HL-60/S4 (cell line): Measurements from ENCODE around the gene C1orf53.
"Not testable (repeated sequence)": the region's sequence is repeated elsewhere in the genome, so short reads cannot be mapped to it uniquely, and the experiment has no call there.

Experiments used
- in situ Hi-C: fragments of 300-500 bp; cut with MboI; formaldehyde crosslinking; loops from 2 replicates; pipeline ENCODE4 v1.14.3; 2022; ENCODE audit warnings: low sequenced_read_pairs

C1orf53 gene

DNA sequence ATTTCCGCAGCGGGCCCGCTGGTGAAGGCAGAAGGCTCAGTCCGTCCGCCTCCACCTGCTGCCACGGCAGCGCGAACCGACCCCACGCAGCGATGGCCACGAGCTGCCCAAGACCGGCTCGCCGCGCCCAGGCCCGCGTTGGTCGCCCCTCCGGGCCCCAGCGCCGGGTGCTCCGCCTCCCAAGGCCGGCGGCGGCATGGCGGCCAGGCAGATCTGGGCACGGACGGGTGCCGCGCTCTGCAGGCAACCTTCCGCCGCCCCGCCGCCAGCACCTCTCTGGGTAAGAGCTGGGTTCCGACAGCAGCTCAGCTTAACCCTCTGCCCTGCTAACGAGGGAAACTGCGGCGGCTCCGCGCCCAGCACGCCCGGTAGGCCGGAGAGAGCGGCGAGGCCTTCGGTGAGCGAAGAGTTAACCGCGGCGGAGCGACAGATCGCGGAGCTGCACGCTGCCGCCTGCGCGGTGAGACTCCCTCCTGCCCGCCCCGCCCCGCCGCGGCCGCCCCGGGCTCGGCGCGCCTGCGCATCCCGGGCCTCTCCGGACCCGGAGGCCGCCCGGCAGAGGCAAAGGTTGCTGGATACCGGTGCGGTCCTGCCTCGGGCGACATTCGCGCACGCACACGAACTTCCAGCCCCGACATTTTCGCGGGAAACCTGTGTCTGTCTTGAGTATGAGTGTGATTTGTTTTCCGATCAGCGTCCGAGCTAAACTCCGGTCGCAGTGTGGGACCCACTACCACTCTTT lies at the start of gene C1orf53:
TSS of gene C1orf53 (plus strand) at position 177 of the 742 bp plus-strand sequence. CDS start at position 197, 20 bp downstream.
- in situ Hi-C loops, result loop anchor here (25.0 kb wide), 1 partner anchor 560 kb away; no protein-coding TSS in a partner anchor

DNA sequence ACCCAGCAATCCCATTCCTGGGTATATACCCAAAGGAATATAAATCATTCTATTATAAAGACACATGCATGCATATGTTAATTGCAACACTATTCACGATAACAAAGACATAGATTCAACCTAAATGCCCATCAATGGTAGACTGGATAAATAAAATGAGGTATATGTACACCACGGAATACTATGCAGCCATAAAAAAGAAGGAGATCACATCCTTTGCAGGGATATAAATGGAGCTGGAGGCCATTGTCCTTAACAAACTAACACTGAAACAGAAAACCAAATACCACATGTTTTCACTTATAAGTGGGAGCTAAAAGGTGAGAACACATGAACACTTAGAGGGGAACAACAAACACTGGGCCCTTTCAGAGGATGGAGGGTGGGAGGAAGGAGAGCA lies 46.7 kb upstream of the C1orf53 start:
- in situ Hi-C loops, result loop anchor here (25.0 kb wide), 1 partner anchor 243 kb away; no protein-coding TSS in a partner anchor

DNA sequence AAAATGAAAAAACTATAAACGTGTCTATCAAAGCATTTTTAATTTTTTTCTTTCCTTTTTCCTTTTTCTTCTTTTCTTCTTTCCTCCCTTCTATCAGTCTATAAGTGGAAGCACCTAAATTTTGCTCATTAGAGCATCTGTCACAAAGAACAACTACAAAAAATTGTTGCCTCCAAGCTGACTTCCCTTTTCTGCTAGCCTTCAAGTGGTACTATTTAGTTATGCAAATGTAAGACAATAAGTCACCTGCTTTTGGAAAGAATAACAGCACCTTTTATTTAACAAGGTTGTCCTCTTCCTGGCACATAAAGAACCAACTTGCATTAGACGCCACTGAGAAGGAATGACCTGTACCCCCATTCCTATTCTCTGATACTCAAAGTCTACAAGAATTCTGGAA lies 45.0 kb upstream of the C1orf53 start:
- in situ Hi-C loops, result loop anchor here (25.0 kb wide), 1 partner anchor 245 kb away; no protein-coding TSS in a partner anchor

DNA sequence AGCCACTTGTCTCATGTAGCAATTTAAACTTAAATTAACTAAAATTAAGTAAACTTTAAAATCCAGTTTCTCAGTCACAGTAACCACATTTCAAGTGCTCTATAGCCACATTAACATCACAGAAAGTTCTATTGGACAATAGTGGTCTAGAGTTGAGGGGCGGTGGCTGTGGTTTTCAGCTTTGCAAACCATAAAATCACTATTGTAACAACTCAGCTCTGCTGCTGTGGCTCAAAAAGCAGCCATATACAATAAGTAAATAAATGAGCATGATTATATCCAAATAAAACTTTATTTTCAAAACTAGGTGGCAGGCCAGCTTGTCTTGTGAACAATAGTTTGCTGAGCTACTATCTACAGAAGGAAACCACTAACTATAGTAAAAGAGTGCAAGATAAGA lies 43.4 kb upstream of the C1orf53 start:
- in situ Hi-C loops, result loop anchor here (25.0 kb wide), 1 partner anchor 247 kb away; no protein-coding TSS in a partner anchor

DNA sequence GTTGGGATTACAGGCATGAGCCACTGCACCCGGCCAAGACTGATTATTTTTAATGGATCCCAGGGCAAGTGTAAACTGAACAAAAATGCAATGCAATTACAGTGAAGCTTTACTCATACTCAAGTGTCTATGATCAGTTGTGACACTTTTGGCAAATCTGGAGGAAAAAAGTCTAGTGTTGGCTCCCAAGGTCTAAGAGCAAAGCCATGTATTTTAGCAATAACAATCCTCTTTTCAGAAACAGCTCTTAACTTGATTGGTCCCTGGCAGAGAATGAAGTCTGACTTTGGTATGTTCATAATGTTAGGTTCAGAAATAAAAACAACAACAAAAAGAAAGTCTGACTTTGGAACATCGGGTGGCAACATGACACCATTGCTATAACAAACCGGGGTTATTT lies 40.2 kb upstream of the C1orf53 start:
- in situ Hi-C loops, result loop anchor here (25.0 kb wide), 1 partner anchor 250 kb away; no protein-coding TSS in a partner anchor

DNA sequence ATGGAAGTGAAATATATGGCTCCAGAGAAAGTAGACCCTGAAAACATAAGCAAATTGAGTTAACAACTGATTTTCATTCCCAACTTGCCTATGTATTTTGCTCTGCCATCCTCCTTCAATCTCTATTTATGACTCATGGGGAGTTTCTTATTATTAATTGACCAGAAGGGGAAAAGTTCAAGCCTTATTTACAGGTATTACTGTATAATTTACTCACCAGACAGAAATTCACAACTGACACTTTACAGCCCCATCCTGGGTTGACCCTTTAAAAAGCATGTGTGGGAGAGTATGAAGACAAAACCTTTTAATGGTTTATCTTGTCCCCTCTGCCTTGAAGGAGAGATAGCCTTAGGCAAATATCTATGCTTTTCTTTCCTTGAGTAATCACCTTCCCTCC lies 39.8 kb upstream of the C1orf53 start:
- in situ Hi-C loops, result loop anchor here (25.0 kb wide), 1 partner anchor 250 kb away; no protein-coding TSS in a partner anchor

DNA sequence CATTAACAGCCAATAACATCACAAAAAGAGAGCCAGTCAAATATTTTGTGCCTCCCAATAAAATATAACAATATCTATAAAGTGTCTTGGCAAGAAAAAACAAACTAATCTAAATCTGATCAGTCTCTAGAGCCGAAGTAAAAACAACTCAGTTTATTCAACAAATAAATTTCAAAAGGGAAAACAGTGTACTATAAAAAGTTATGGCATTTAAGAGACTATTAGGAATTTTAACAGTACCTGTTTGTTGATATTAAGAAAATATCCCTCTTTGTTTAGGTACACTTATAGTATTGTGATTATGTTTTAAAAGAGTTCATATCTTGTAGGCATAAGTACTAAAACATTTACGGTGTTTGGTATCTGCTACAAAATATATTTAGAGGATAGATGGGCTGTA lies 36.6 kb upstream of the C1orf53 start:
- in situ Hi-C loops, result loop anchor here (25.0 kb wide), 1 partner anchor 254 kb away; no protein-coding TSS in a partner anchor

DNA sequence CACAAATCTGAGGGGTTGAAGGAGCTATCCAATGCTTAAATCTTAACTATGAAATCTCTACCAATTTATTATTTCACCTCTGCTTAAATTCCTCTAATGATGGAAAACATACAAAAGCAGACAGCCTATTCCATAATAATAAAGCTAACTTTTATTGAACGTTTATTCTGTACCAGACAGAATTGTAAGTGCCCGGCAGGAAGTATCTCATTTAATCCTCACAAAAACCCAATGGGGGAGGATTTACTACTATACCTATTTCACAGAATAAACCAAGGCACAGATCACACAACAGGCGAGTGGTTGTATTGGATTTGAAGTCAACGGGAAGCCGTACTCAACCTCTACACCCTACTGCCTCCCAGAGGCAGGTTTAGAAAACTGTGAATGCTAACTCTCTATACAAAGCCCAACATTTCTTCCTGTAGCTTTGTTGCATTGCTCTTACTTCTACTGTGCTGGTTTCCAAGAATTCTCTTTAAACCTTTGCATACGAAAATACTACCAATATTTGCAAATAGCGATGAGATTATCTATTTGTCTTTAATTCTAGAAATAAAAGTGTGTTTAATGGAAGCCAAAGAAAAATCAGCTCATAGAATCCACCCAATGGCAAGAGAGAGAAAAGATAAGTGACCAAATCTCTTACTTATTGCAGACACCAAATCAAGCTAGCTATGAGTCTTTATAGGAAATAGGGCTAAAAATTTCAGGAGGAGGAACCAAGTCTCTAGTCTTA lies 33.5 kb upstream of the C1orf53 start:
- in situ Hi-C loops, result loop anchor here (25.0 kb wide), 1 partner anchor 257 kb away; no protein-coding TSS in a partner anchor

DNA sequence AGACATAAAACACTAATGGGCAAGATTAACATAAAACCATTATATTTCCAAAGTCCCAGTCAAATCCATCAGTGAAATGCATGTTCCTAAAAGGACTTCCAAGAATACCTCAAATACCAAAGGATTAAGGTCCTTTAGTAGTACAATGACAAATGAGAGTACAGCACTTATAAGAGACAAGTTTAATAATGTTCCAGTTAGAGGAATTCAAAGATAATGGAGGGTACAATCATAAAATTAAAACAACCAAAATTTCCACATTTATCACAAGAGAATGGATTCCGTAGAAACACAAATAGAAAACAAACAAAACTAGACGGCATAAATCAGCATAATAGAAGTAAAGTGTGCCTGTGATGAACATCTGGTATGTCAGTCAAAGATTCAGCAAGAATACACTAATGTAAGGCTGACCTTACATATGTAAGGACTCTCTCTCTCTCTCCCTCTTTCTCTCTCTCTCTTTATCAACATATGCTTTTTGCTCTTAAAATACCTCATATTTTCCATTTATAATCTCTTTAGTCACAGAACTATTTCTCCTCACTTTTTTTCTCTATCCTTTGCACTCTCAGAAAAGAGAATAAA lies 32.8 kb upstream of the C1orf53 start:
- in situ Hi-C loops, result loop anchor here (25.0 kb wide), 1 partner anchor 257 kb away; no protein-coding TSS in a partner anchor

DNA sequence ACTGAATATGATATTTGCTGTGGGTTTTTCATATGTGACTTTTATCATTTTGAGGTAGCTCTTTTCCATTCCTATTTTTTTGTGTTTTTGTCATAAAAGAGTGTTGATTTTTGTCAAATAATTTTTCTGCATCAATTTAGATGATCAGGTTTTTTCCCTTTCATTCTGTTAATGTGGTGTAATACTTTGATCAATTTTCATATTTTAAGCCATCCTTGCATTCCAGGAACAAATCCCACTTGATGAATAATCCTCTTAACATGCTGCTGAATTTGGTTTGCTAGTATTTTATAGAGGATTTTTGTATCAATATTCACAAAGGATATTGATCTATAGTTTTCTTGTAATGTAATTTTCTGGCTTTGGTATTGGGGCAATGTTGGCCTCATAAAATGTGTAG lies 25.5 kb upstream of the C1orf53 start:
- in situ Hi-C loops, result no loop called here

DNA sequence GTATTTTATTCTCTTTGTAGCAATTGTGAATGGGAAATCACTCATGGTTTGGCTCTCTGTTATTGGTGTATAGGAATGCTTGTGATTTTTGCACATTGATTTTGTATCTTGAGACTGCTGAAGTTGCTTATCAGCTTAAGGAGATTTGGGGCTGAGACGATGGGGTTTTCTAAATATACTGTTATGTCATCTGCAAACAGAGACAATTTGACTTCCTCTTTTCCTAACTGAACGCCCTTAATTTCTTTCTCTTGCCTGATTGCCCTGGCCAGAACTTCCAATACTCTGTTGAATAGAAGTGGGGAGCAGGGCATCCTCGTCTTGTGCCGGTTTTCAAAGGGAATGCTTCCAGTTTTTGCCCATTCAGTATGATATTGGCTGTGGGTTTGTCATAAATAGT lies 22.0 kb upstream of the C1orf53 start:
- in situ Hi-C loops, result not testable (repeated sequence)

DNA sequence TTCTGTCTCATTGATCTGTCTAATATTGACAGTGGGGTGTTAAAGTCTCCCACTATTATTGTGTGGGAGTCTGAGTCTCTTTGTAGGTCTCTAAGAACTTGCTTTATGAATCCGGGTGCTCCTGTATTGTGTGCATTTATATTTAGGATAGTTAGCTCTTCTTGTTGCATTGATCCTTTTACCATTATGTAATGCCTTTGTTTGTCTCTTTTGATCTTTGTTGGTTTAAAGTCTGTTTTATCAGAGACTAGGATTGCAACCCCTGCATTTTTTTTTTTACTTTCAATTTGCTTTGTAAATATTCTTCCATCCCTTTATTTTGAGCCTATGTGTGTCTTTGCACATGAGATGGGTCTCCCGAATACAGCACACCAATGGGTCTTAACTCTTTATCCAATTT lies 20.2 kb upstream of the C1orf53 start:
- in situ Hi-C loops, result not testable (repeated sequence)

DNA sequence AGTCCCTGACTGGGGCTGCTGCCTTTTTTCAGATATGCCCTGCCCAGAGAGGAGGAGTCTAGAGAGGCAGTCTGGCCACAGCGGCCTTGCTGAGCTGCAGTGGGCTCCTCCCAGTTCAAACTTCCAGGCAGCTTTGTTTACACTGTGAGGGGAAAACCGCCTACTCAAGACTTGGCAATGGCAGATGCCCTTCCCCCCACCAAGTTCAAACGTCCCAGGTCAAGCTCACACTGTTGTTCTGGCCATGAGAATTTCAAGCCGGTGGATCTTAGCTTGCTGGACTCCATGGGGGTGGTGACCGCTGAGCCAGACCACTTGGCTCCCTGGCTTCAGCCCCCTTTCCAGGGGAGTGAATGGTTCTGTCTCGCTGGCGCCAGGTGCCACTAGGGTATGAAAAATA lies 18.3 kb upstream of the C1orf53 start:
- in situ Hi-C loops, result no loop called here

DNA sequence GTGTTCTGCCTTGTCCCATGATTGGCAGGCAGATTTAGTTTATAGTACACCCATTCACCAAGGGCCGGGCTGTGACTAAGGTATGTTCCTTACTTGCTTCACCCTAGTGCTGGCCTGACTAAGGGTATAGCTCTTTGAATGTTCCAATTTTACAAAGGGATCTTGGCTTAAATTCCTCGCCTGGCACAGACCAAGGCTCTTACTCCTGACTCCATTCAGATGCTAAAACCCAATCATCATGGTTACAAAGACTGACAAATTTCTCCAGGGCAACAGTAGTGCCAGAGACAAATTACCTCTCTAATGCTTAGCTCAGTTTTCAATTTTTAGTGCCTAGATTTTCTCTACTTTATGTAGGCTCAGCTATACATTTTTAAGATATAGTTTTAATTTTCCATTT lies 11.5 kb upstream of the C1orf53 start:
- in situ Hi-C loops, result no loop called here

DNA sequence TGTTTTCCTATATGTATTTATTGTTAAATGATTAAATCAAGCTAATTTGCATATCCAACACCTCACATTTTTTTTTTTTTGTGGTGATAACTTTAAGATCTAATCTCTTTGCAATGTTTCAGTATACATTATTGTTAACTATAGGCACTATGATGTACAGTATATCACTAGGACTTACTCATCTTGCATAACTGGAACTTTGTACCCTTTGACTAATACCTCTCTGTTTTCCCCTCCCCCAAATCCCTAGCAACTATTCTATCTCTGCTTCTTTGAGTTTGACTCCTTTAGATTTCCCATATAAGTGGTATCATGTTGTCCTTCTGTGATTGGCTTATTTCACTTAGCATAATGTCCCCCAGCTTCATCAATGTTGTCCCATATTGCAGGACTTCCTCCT lies 9.7 kb upstream of the C1orf53 start:
- in situ Hi-C loops, result no loop called here

DNA sequence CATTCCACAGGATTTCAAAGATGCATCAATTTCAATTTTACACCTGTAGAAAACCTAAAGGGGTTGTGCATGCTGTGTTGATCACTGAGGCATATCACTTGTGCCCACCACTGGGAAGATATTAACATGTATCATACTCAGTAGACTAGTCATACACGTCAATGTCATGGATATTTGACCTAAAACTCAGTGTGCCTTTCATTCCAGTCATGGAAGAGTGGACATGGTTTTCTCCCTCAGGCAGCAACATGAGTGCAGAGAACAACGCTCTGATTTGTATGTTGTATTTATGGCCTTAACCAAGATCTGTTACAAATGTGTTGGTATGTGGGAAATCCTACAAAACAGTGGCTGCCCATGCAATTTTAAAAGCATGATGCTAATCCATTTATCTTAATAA lies 6.1 kb upstream of the C1orf53 start:
- in situ Hi-C loops, result no loop called here

DNA sequence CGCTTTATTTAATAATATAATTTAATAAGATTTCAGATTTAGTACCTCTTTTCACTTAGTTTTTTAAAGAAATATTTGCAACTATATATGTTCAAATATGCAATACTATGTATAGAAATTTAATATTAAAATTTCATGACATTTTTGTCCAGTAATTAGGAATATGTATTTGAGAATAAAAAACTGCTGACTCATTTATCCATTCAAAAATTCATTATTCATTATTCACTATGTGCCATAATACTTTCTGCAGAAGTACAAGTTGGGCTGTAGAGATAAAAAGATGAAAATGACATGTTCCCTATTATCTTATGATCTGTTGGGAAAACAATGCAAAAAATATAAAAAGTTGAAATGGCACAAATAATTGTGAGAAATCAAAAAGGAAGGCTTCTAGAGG lies 3.4 kb upstream of the C1orf53 start:
- in situ Hi-C loops, result no loop called here

DNA sequence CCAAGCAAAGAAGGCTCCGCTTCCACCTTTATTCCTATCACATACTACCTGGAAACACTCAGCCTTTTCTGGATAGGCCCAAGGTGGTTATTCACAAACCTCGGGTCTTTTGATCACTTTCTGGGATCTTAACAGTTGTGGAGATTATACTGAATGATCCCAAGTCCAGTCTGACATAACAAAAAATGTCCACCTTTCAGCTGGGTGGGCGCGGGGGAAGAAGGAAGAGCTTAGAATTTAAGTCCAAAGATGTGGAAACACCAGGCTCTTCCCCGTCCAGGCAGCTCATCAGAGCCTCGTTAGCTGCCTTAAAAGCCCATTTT lies 338 bp upstream of the C1orf53 start:
- in situ Hi-C loops, result loop anchor here (25.0 kb wide), 1 partner anchor 560 kb away; no protein-coding TSS in a partner anchor

DNA sequence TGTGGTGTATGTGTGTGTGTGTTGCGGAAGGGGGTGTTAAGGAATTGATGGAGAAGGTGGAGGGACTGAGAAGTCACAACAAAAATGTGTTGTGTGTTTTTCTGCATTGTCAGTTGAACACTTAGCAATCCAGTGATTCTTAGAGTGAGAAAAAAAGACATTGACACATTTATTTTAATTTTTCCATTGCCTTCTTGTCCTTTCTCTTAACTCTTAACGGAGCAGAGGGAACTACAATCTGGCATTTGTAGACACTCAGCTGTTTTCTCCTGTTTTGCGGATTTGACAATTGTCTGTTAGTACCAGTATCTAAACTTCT lies 725 bp downstream of the C1orf53 start:
- in situ Hi-C loops, result loop anchor here (25.0 kb wide), 1 partner anchor 559 kb away; no protein-coding TSS in a partner anchor

DNA sequence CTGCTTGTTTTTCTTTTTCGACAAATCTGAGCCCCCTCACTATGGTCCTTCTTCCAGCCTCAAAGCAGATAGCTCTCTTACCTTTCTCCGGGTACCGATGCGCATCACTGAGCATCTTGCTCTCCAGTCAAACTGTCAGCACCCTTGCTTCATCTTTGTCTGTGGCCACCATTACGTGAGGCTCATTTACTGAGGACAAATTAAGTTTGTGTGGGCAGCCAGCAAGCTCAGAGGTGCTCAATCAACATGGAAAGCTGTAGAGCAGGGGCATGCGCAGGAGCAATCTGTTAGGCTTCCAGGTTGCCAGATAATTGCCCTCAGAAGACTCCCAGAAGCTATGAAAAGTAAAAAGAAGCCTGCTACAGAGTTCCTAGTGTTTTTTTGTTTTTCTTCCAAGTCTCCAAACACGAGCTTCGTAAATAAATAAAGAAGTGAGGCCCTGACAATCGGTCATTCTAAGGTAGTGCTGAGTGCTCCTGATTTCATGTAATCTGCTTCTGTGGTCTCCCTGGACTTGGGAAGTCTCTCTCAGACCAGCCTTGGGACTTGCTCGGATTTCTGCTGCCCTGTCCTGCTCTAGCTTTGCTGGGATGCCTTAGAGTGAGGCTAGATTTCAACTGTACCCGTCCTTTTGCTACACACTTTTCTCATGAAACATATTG lies 1.8 kb downstream of the C1orf53 start:
- in situ Hi-C loops, result loop anchor here (25.0 kb wide), 1 partner anchor 558 kb away; no protein-coding TSS in a partner anchor
